Ovary (tissue), 3 donors: ENCODE measurements around the gene PAK4.

ENCODE experiments used
- EP300 ChIP-seq: sonication (generic); formaldehyde crosslinking; IDR thresholded peaks from one replicate; pipeline ENCODE4 v1.6.1; 2017; ENCODE audit warnings: antibody characterized with exemption
- POLR2A ChIP-seq: fragments of 450-650 bp; IDR thresholded peaks from one replicate; pipeline ENCODE4 v1.6.1; 2017; ENCODE audit warnings: antibody characterized with exemption, mild to moderate bottlenecking, moderate library complexity
- TF ChIP-seq, protein P1 (sequence below), 3 donors: fragments of 450-650 bp in 2 of 3; fragments of 200-600 bp in 1 of 3; IDR thresholded peaks; one replicate each; pipeline versions ENCODE4 v1.5.1 to v1.8.0; 2016 to 2022; ENCODE audit warnings: antibody characterized with exemption in 3 of 3, mild to moderate bottlenecking in 1 of 3
- donor health status: DM: no; HTN: no; CAD: no.

DNA sequence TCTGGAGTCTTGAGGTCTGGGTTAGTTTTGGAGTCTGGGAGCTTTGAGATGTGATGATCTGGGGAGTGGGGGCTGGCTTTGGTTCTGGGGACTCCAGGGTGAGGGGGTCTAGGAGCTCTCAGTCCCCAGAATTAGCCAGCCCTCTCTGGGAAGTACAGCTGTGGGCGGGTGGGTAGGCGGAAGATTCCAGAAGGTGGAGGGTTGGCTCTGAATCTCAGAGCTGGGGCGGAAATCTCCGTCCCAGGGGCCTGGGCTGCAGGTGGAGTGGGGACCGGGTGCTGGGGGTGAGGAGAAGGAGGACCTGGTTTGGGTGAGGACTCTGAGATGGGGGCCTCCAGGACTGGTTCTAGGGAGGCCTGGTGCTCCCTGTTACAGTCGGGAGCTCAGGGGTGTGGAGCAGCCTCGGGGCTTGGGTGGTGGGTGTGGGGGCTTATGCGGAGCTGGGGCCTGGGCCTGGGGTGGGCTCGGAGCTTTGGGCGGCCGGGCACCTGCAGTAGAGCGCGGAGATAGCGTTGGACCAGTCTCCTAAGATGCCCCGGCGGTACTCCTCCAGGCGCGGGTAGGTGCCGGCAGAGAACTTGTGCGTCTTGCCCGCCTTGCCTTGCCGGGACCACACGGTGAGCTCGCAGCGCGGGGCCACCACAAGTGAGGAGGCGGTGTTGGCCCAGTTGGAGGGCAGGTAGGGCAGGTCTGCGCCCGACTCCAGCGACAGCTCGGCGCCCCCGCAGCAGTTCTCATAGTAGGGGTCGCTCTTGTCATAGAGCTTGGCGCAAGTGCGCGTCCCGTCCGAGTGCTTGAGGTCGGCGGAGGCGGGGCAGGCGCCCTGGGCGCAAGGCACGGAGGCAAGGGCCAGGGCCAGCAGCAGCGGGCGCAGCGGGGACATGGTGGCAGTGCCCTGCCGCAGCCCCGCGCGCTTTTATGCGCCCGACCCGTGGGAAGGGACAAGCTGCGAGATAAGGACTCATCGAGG, 78.1 kb downstream of the PAK4 start, which contains the start of gene SYCN:
- TF ChIP-seq, protein P1, sequence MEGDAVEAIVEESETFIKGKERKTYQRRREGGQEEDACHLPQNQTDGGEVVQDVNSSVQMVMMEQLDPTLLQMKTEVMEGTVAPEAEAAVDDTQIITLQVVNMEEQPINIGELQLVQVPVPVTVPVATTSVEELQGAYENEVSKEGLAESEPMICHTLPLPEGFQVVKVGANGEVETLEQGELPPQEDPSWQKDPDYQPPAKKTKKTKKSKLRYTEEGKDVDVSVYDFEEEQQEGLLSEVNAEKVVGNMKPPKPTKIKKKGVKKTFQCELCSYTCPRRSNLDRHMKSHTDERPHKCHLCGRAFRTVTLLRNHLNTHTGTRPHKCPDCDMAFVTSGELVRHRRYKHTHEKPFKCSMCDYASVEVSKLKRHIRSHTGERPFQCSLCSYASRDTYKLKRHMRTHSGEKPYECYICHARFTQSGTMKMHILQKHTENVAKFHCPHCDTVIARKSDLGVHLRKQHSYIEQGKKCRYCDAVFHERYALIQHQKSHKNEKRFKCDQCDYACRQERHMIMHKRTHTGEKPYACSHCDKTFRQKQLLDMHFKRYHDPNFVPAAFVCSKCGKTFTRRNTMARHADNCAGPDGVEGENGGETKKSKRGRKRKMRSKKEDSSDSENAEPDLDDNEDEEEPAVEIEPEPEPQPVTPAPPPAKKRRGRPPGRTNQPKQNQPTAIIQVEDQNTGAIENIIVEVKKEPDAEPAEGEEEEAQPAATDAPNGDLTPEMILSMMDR (IDR thresholded peaks at IDR 0.05) = no peak
- TF ChIP-seq POLR2A (no peak), EP300 (no peak)
